Measurements from ENCODE around the gene SAG. TPM values are rescaled to one million over a fixed set of nuclear protein-coding genes. Genes with fewer than 3 reads are reported as not detected.
A peak's percentile ranks its signal among the peaks of the same experiment; 100 is the strongest.

Gene SAG
- total RNA-seq, 1 experiment from 2014 or later: not detected

- no TSS peak for BruUV-seq (replicated peaks)
- no peak overlapping the region for H3K4me3 ChIP-seq (ENCODE audit: low read depth in 2 of 2, low read length in 2 of 2)
- POLR2A ChIA-PET: no interaction called here
- no peak for TF ChIP-seq CTCF (IDR thresholded peaks at IDR 0.05)
- no peak for TF ChIP-seq SIN3A (IDR thresholded peaks at IDR 0.05; ENCODE audit: borderline replicate concordance, insufficient read depth, low read depth, low read length)
- no peak for TF ChIP-seq TCF7L2 (IDR thresholded peaks at IDR 0.05; ENCODE audit: low read depth, low read length)
- no peaks in the 10 kb centered on the region for H3K36me3 ChIP-seq (ENCODE audit: control insufficient read depth, insufficient read depth, low read length)
- no peaks in the 10 kb centered on the region for H3K9me3 ChIP-seq (ENCODE audit: control insufficient read depth, insufficient read depth, low read depth, low read length)
- no peak for DNase-seq (ENCODE audit: low read depth, low spot score)
- no peaks in the 10 kb centered on the region for H3K27me3 ChIP-seq (ENCODE audit: control insufficient read depth, insufficient read depth, low read length)
- CTCF ChIA-PET: no interaction called here
- no peaks in the 10 kb centered on the region for H3K4me1 ChIP-seq (ENCODE audit: control insufficient read depth, insufficient read depth, low read length)
- H3K27ac ChIP-seq (ENCODE audit: low read length): no peak overlapping the region
- in situ Hi-C loops (cut with HindIII; ENCODE audit: low pct_unique_long_range_greater_than_20kb, low sequenced_read_pairs): no loop called here
- ATAC-seq: no peak
- intact Hi-C loops (cut with micrococcal nuclease; ENCODE audit: unreplicated experiment): no loop called here
Measured at GRCh38 chr2:233323851-233324250, 16.2 kb downstream of the SAG start.

- no peaks in the 10 kb centered on the region for H3K27me3 ChIP-seq (ENCODE audit: control insufficient read depth, insufficient read depth, low read length)
- DNase-seq (ENCODE audit: low read depth, low spot score): no peak
- no peak overlapping the region for H3K27ac ChIP-seq (ENCODE audit: low read length)
- TF ChIP-seq SIN3A (IDR thresholded peaks at IDR 0.05; ENCODE audit: borderline replicate concordance, insufficient read depth, low read depth, low read length): no peak
- intact Hi-C loops (cut with micrococcal nuclease; ENCODE audit: unreplicated experiment): no loop called here
- BruUV-seq (replicated peaks): no TSS peak
- no peak for ATAC-seq
- no peaks in the 10 kb centered on the region for H3K4me1 ChIP-seq (ENCODE audit: control insufficient read depth, insufficient read depth, low read length)
- H3K36me3 ChIP-seq (ENCODE audit: control insufficient read depth, insufficient read depth, low read length): no peaks in the 10 kb centered on the region
- no peak overlapping the region for H3K4me3 ChIP-seq (ENCODE audit: low read depth in 2 of 2, low read length in 2 of 2)
- POLR2A ChIA-PET: interaction anchor here (0.5 kb wide), 1 partner anchor 11 kb away, joined by 4 read pairs; no protein-coding TSS in a partner anchor
- no peaks in the 10 kb centered on the region for H3K9me3 ChIP-seq (ENCODE audit: control insufficient read depth, insufficient read depth, low read depth, low read length)
- in situ Hi-C loops (cut with HindIII; ENCODE audit: low pct_unique_long_range_greater_than_20kb, low sequenced_read_pairs): no loop called here
- CTCF ChIA-PET: no interaction called here
Measured at GRCh38 chr2:233325256-233325655, 17.6 kb downstream of the SAG start.

- DNase-seq (ENCODE audit: low read depth, low spot score) (no peak), ATAC-seq (no peak)
- in situ Hi-C loops (cut with HindIII; ENCODE audit: low pct_unique_long_range_greater_than_20kb, low sequenced_read_pairs): no loop called here
- no peaks in the 10 kb centered on the region for H3K36me3 ChIP-seq (ENCODE audit: control insufficient read depth, insufficient read depth, low read length)
- H3K9me3 ChIP-seq (ENCODE audit: control insufficient read depth, insufficient read depth, low read depth, low read length): no peaks in the 10 kb centered on the region
- CTCF ChIA-PET: no interaction called here
- no peak overlapping the region for H3K27ac ChIP-seq (ENCODE audit: low read length)
- no peaks in the 10 kb centered on the region for H3K4me1 ChIP-seq (ENCODE audit: control insufficient read depth, insufficient read depth, low read length)
- intact Hi-C loops (cut with micrococcal nuclease; ENCODE audit: unreplicated experiment): no loop called here
- BruUV-seq (replicated peaks): no TSS peak
- no peak overlapping the region for H3K4me3 ChIP-seq (ENCODE audit: low read depth in 2 of 2, low read length in 2 of 2)
- TF ChIP-seq SIN3A (IDR thresholded peaks at IDR 0.05; ENCODE audit: borderline replicate concordance, insufficient read depth, low read depth, low read length): no peak
- TF ChIP-seq TCF7L2 (IDR thresholded peaks at IDR 0.05; ENCODE audit: low read depth, low read length): no peak
- TF ChIP-seq POLR2AphosphoS5 (IDR thresholded peaks at IDR 0.05; ENCODE audit: low read depth, low read length): no peak
- peak; percentile 18 to 37; a peak in 1 of 4 replicates for TF ChIP-seq REST (IDR thresholded peaks at IDR 0.05; ENCODE audit: insufficient read depth in 1 of 2, low read depth in 2 of 2, low read length in 1 of 2)
- TF ChIP-seq CTCF (IDR thresholded peaks at IDR 0.05): no peak
- POLR2A ChIA-PET: interaction anchor here (0.5 kb wide), 1 partner anchor 11 kb away, joined by 4 read pairs; no protein-coding TSS in a partner anchor
- H3K27me3 ChIP-seq (ENCODE audit: control insufficient read depth, insufficient read depth, low read length): no peaks in the 10 kb centered on the region
Measured at GRCh38 chr2:233325814-233326213, 18.2 kb downstream of the SAG start.

Data from Panc1 (cell line).